ENCODE results near the gene SEC14L6. TPM values are rescaled to one million over a fixed set of nuclear protein-coding genes. Genes with fewer than 3 reads are reported as not detected.
"Not testable (repeated sequence)": the region's sequence is repeated elsewhere in the genome, so short reads cannot be mapped to it uniquely, and the experiment has no call there.

SEC14L6 gene
- not detected in 2 replicates for total RNA-seq (2014; rRNA removed; shearing (Covaris generic); ENCODE audit: low replicate concordance)

DNA sequence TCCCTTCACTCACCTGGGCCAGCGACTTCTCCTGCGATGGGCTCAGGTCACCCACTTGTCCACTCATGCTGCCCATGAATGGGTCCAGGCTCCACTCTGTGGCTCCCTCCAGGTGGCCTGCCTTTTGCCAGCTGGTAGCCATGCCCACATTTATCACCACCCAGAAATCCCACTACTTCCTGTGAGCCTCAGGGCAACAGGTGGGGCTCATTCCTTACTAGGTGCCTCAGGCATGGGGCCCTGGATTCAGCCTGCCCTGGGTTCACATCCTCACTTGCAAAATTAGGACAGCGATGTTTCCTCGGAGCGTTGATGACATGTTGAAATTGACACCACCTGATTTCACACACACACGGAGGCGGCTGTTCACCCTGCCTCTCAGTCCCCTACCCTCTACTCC is at the start of gene SEC14L6:
Gene SEC14L6 (minus strand): TSS at position 126 of the 400 bp plus-strand sequence. CDS start 59 bp downstream, at position 67.
- Histone ChIP-seq H3K9me3 (no peaks in the 10 kb centered on the region), H3K36me3 (no peaks in the 10 kb centered on the region), H3K27me3 (no peaks in the 10 kb centered on the region), H3K4me3 (no peak within 1 kb of the TSS)
- DNase-seq = no peak

GRCh38 chr22:30596199-30596598 is 49.7 kb upstream of the SEC14L6 start:
- no peak for DNase-seq
- Histone ChIP-seq H3K27me3 (peaks cover 2% of the 10 kb centered on the region; the same call in 1 of the 2 replicates), H3K9me3 (no peaks in the 10 kb centered on the region), H3K4me3 (no peak overlapping the region), H3K36me3 (peaks cover 3% of the 10 kb centered on the region; the same call in 1 of the 2 replicates)

- DNase-seq = not testable (repeated sequence)
- H3K4me3 ChIP-seq = peak overlapping the region; percentile 88
Measured at GRCh38 chr22:30592360-30592713, 45.8 kb upstream of the SEC14L6 start.

DNA sequence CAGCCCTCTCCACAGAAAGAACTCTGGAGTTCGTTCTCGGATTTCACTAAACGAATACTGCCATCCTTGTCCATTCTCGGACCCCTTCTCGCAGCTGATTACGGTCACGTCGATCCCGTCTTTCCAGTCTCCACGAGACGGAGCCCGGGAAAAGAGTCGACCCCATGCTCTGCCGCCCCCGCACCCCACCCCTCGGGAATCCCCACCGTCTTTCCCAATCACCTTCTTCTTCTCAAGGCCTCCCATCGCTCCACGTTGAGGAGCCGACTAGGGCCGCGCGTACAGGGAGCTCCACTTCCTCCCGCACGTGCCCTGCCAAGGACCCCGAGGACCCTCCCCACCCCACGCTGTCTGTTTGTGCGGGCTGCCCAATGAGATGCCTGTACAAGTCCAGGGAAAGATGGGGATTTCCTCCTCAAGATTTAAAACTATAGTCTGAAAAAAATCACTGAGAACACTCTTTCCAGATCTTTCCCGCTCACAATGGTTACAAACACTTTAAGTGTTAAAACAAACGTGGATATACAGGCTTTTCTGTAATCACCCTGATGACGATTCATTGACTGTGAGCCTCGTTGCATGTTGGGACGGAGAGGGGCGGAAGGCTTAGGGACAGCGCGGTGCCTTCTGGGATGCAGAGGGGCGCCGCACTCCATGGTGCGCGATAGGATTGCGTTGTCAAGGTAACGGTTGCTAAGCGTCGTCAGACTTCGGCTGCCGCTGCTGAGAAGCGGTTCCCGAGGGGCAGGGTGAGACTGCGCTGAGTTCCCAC is 45.2 kb upstream of the SEC14L6 start, which contains the start of gene PES1:
Gene PES1 (minus strand): TSS at position 323 of the 772 bp plus-strand sequence. CDS start 77 bp downstream, at position 246.
- Histone ChIP-seq H3K27me3 (peaks cover 2% of the 10 kb centered on the region; the same call in 1 of the 2 replicates), H3K4me3 (peak within 1 kb of the TSS; percentile 88), H3K9me3 (no peaks in the 10 kb centered on the region), H3K36me3 (peaks cover 42% of the 10 kb centered on the region)
- DNase-seq = peak; percentile 97

More at GRCh38 chr22:30592360-30592713, 45.8 kb upstream of the SEC14L6 start:
- peaks cover 36% of the 10 kb centered on the region for H3K36me3 ChIP-seq
- H3K9me3 ChIP-seq, H3K27me3 ChIP-seq: not testable (repeated sequence)

DNA sequence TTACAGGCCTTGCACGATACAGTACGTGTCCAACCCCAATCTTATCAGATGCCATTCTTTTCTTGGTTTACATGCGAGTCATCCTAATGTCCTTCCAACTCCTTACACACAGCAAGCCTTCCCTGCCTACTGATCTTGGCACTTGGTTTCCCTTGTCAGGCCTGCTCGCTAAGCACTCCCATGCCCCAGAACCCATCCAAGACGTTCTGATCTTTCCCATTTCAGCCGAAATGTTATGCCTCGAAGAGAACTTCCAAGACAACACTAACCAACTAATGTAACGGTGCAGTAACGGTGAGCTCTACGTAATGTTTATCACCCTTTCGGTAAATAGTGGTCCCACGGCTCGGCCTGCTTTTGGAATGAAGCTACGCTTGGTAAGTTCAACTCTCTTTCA is 44.6 kb upstream of the SEC14L6 start:
- Histone ChIP-seq H3K27me3 (peaks cover 2% of the 10 kb centered on the region; the same call in 1 of the 2 replicates), H3K36me3 (peaks cover 48% of the 10 kb centered on the region), H3K9me3 (no peaks in the 10 kb centered on the region), H3K4me3 (peak overlapping the region; percentile 88)
- DNase-seq = no peak

DNA sequence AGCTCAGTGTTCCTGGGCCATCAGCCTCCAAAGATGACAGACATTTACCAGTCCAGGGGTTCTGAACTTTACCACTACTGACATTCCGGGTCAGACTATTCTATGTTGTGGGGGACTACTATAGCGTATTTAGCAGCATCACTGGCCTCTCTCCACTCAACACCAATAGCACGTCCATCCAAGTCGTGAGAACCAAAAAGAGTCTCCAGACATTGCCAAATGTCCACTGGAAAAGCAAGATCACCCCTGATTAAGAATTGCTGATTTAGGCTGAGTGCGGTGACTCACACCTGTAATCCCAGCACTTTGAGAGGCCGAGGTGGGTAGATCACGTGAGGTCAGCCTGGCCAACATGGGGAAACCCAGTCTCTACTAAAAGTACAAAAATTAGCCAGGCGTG is 39.9 kb upstream of the SEC14L6 start:
- no peak for DNase-seq
- Histone ChIP-seq H3K4me3 (no peak overlapping the region), H3K36me3 (peaks cover 86% of the 10 kb centered on the region), H3K9me3 (no peaks in the 10 kb centered on the region), H3K27me3 (no peaks in the 10 kb centered on the region)

- H3K36me3 ChIP-seq = peaks cover 88% of the 10 kb centered on the region
- no peak for DNase-seq
Measured at GRCh38 chr22:30584441-30584840, 37.9 kb upstream of the SEC14L6 start.

GRCh38 chr22:30582788-30583545 is 36.4 kb upstream of the SEC14L6 start:
- no peak for DNase-seq
- Histone ChIP-seq H3K9me3 (no peaks in the 10 kb centered on the region), H3K36me3 (peaks cover 89% of the 10 kb centered on the region), H3K27me3 (no peaks in the 10 kb centered on the region), H3K4me3 (no peak overlapping the region)

More at GRCh38 chr22:30584441-30584840, 37.9 kb upstream of the SEC14L6 start:
- H3K9me3 ChIP-seq = no peaks in the 10 kb centered on the region
- no peaks in the 10 kb centered on the region for H3K27me3 ChIP-seq
- H3K4me3 ChIP-seq = no peak overlapping the region

DNA sequence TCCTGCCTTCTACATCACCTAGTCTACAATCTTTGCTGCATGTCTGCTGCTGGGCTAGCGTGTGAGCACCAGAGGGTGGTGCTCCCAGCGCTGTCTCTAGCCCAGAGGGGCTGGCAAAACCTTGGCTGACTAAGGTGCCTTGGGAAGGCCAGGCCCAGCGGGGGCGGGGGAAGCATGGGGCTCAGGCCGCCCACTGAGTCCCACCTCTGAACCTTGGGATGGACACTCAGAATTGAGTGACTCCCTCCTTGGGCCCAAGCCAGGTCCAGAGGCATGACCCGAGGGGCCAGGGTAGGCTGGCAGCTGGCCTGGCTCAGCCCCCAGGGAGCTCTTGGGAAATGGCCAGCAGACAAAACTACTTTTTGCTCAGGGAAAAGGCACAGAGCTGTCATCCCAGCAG is 35.5 kb upstream of the SEC14L6 start:
- no peak for DNase-seq
- no peak overlapping the region for H3K4me3 ChIP-seq
- no peaks in the 10 kb centered on the region for H3K27me3 ChIP-seq
- H3K9me3 ChIP-seq = no peaks in the 10 kb centered on the region
- H3K36me3 ChIP-seq = peaks cover 84% of the 10 kb centered on the region

GRCh38 chr22:30580896-30581295 is 34.4 kb upstream of the SEC14L6 start:
- H3K27me3 ChIP-seq = no peaks in the 10 kb centered on the region
- H3K36me3 ChIP-seq = peaks cover 84% of the 10 kb centered on the region
- H3K4me3 ChIP-seq = no peak overlapping the region
- H3K9me3 ChIP-seq = no peaks in the 10 kb centered on the region
- DNase-seq = no peak

GRCh38 chr22:30578481-30578880 is 31.9 kb upstream of the SEC14L6 start:
- no peaks in the 10 kb centered on the region for H3K9me3 ChIP-seq
- peaks cover 76% of the 10 kb centered on the region for H3K36me3 ChIP-seq
- no peak overlapping the region for H3K4me3 ChIP-seq
- no peaks in the 10 kb centered on the region for H3K27me3 ChIP-seq
- no peak for DNase-seq

DNA sequence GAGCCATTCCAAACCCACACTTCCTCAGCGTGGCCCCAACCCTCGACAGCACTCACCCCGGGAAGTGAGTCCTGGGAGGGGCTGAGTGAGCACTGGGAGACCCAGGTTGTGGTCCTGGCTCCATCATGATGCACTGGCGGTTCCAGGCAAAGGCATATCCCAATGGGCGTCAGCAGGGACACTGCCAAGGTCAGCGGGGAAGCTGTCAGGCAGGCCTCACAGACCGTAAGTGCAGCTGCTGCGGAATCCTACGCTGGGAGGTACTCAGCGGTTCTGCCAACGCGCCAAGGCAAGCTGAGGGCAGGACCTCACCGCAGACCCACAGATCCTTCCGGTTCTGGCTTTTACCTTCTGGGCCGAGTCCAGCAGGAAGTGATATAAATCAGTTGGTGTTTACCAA is 29.3 kb upstream of the SEC14L6 start:
- Histone ChIP-seq H3K36me3 (peaks cover 54% of the 10 kb centered on the region), H3K9me3 (no peaks in the 10 kb centered on the region), H3K27me3 (no peaks in the 10 kb centered on the region), H3K4me3 (no peak overlapping the region)
- DNase-seq = no peak

DNA sequence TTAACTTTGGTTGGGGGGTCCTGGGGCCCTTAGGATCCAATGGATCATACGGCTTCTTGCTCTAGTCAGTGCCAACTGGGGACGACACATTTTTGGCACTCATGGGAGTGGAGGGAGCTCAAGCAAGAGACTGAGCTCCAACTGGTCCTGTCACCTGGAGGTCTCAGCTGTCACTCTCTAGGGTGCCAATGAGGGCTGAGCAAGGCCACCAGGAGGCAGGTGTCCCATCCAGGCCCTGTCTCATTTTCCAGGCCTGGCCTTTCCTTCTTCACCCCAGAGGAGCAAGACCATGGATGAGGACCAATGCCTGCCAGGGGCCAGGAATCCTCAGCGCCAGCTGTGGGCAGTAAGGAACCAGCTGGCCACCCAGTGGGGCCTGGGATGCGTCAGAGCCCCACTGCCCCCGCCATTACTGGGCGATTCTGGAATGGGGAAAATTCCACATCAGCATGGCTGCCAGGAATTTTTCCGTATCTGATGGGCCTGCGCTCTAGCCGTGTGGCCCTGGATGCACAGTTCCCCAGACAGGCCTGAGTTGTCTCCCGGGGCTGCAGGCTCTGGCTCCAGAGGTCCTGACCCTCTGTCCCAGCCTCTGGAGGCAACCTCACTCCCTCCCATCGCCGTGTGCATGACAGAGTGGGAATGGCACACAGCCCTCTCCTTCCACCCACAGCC is 28.6 kb upstream of the SEC14L6 start:
- peak; percentile 75 for DNase-seq
- H3K27me3 ChIP-seq = no peaks in the 10 kb centered on the region
- H3K36me3 ChIP-seq = peaks cover 46% of the 10 kb centered on the region
- no peaks in the 10 kb centered on the region for H3K9me3 ChIP-seq
- no peak overlapping the region for H3K4me3 ChIP-seq

- Histone ChIP-seq H3K27me3 (no peaks in the 10 kb centered on the region), H3K9me3 (no peaks in the 10 kb centered on the region), H3K4me3 (no peak within 1 kb of the TSS), H3K36me3 (peaks cover 38% of the 10 kb centered on the region)
- DNase-seq = no peak
Measured at GRCh38 chr22:30574095-30574981, 27.8 kb upstream of the SEC14L6 start, which contains the start of gene GAL3ST1. GAL3ST1 (minus strand) TSS chr22:30574665; CDS start chr22:30557392, 17,273 bp downstream.

GRCh38 chr22:30573594-30574094 is 27.1 kb upstream of the SEC14L6 start:
- H3K9me3 ChIP-seq = no peaks in the 10 kb centered on the region
- H3K4me3 ChIP-seq = no peak overlapping the region
- peaks cover 31% of the 10 kb centered on the region for H3K36me3 ChIP-seq
- H3K27me3 ChIP-seq = no peaks in the 10 kb centered on the region
- no peak for DNase-seq

All from MG63 (cell line).